ENCODE measurements around the gene UPK3A. TPM values are rescaled to one million over a fixed set of nuclear protein-coding genes. Genes with fewer than 3 reads are reported as not detected.

UPK3A gene
- total RNA-seq, 1 donor from 2014 or later, result 1.4 TPM

GRCh38 chr22:45334068-45334467 lies 49.3 kb downstream of the UPK3A start:
- DNase-seq, result no peak
- H3K27ac Mint-ChIP-seq, result no peak overlapping the region

GRCh38 chr22:45334528-45334927 lies 49.8 kb downstream of the UPK3A start:
- no peaks in the 10 kb centered on the region for H3K4me1 Mint-ChIP-seq
- DNase-seq (no peak), ATAC-seq (ENCODE audit: low read depth) (no peak)
- H3K36me3 Mint-ChIP-seq (ENCODE audit: low read depth), result peaks cover 83% of the 10 kb centered on the region
- ChIA-PET POLR2A (no interaction called here), CTCF (no interaction called here)
- H3K27ac Mint-ChIP-seq, result no peak overlapping the region
- intact Hi-C loops (cut with micrococcal nuclease), result no loop called here
- TF ChIP-seq CTCF (IDR thresholded peaks at IDR 0.05), result no peak
- H3K4me3 Mint-ChIP-seq, result no peak overlapping the region
- no peaks in the 10 kb centered on the region for H3K9me3 Mint-ChIP-seq
- H3K27me3 Mint-ChIP-seq, result no peaks in the 10 kb centered on the region

More at GRCh38 chr22:45334068-45334467, 49.3 kb downstream of the UPK3A start:
- ChIA-PET CTCF (no interaction called here), POLR2A (no interaction called here)
- Mint-ChIP-seq H3K36me3 (ENCODE audit: low read depth) (peaks cover 86% of the 10 kb centered on the region), H3K4me3 (no peak overlapping the region), H3K27me3 (no peaks in the 10 kb centered on the region), H3K4me1 (no peaks in the 10 kb centered on the region), H3K9me3 (no peaks in the 10 kb centered on the region)
- intact Hi-C loops (cut with micrococcal nuclease), result no loop called here
- no peak for ATAC-seq (ENCODE audit: low read depth)
- no peak for TF ChIP-seq CTCF (IDR thresholded peaks at IDR 0.05)

- DNase-seq, result no peak
- POLR2A ChIA-PET, result no interaction called here
- H3K4me3 Mint-ChIP-seq, result no peak overlapping the region
- TF ChIP-seq CTCF (IDR thresholded peaks at IDR 0.05), result no peak
- ATAC-seq (ENCODE audit: low read depth), result no peak
- peaks cover 84% of the 10 kb centered on the region for H3K36me3 Mint-ChIP-seq (ENCODE audit: low read depth)
- intact Hi-C loops (cut with micrococcal nuclease), result no loop called here
- H3K4me1 Mint-ChIP-seq, result no peaks in the 10 kb centered on the region
- no peak overlapping the region for H3K27ac Mint-ChIP-seq
- H3K9me3 Mint-ChIP-seq, result no peaks in the 10 kb centered on the region
- CTCF ChIA-PET, result no interaction called here
- no peaks in the 10 kb centered on the region for H3K27me3 Mint-ChIP-seq
Measured at GRCh38 chr22:45335021-45335818, 50.5 kb downstream of the UPK3A start.

- intact Hi-C loops (cut with micrococcal nuclease), result no loop called here
- Mint-ChIP-seq H3K4me3 (no peak overlapping the region), H3K4me1 (no peaks in the 10 kb centered on the region), H3K27me3 (no peaks in the 10 kb centered on the region), H3K9me3 (no peaks in the 10 kb centered on the region), H3K27ac (no peak overlapping the region), H3K36me3 (ENCODE audit: low read depth) (peaks cover 84% of the 10 kb centered on the region)
- TF ChIP-seq CTCF (IDR thresholded peaks at IDR 0.05), result no peak
- DNase-seq, result no peak
- CTCF ChIA-PET, result no interaction called here
- no peak for ATAC-seq (ENCODE audit: low read depth)
- POLR2A ChIA-PET, result no interaction called here
Measured at GRCh38 chr22:45335854-45336522, 51.2 kb downstream of the UPK3A start.

GRCh38 chr22:45336971-45337431 lies 52.3 kb downstream of the UPK3A start:
- CTCF ChIA-PET, result no interaction called here
- H3K27me3 Mint-ChIP-seq, result no peaks in the 10 kb centered on the region
- no peaks in the 10 kb centered on the region for H3K4me1 Mint-ChIP-seq
- no peak overlapping the region for H3K4me3 Mint-ChIP-seq
- DNase-seq (no peak), ATAC-seq (ENCODE audit: low read depth) (no peak)
- no peak overlapping the region for H3K27ac Mint-ChIP-seq
- intact Hi-C loops (cut with micrococcal nuclease), result no loop called here
- POLR2A ChIA-PET, result no interaction called here
- TF ChIP-seq CTCF (IDR thresholded peaks at IDR 0.05), result no peak
- peaks cover 83% of the 10 kb centered on the region for H3K36me3 Mint-ChIP-seq (ENCODE audit: low read depth)
- no peaks in the 10 kb centered on the region for H3K9me3 Mint-ChIP-seq
